HG03196 (cell line): ENCODE measurements around the gene CBLN1.

Experiments used
- ATAC-seq: cut with Tn5 transposase; IDR thresholded peaks from one replicate; pipeline ENCODE4 v1.9.1; 2021; ENCODE audit not compliant: unreplicated experiment

The CBLN1 gene

DNA sequence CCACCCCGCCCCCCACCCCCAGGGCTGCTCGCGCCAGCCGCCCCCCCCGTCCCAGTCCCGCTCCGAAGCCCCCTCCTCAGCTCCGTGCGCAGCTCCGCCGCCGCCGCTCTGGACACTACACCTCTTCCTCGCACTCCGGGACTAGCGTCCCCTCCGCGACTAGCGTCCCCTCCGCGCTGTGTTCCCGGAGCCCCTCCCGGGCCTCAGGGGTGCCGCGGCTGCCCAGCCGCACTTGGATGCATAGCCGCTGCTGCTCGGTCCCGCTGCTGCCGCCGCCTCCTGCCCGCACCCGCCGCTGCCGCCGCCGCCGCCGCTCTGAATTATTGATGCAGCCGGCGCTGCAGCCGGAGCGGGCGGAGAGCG lies at the start of gene CBLN1:
CBLN1 (minus strand) TSS at position 359 of the 363 bp plus-strand sequence. CDS start 373 bp downstream, outside the sequence.
- ATAC-seq, result no peak

GRCh38 chr16:49330562-49331201 lies 49.0 kb upstream of the CBLN1 start:
- no peak for ATAC-seq

DNA sequence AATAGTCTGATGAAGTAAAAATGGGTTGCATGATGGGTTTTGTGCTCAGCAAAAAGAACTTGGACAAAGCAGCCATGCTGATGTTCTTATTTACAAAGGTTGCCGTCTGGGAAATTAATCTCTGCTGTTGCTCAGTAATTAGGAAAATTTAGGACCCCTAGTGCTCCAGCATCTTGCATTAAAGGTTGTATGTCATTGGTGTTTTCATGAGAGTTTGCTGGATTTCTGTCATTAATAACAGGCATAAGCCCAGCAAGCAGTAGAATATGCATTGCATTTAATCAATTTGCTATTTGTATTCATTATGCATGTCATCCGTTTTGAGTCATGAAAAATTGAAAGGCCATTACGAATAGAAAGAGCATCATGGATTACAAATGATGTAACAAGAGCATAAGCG lies 46.7 kb upstream of the CBLN1 start:
- ATAC-seq, result no peak

DNA sequence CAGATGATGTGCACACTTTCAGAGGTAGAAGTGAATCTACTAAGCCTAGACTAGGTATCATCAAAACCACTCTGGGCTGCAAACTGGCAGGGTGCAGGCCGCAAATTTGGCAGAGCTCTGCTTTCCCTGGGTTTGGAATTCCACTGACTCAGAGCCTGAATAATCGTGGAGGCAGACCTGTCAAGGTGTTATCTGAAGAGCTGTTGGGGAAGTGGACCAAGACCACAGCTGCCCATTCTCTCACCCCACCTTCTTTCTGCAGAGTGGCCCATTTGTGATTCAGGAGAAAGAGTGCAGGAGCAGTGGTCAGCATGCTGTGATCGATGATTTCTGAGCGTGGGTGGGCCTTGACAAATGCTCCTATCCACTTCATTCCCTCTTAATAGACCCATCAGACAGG lies 45.8 kb upstream of the CBLN1 start:
- ATAC-seq, result no peak

DNA sequence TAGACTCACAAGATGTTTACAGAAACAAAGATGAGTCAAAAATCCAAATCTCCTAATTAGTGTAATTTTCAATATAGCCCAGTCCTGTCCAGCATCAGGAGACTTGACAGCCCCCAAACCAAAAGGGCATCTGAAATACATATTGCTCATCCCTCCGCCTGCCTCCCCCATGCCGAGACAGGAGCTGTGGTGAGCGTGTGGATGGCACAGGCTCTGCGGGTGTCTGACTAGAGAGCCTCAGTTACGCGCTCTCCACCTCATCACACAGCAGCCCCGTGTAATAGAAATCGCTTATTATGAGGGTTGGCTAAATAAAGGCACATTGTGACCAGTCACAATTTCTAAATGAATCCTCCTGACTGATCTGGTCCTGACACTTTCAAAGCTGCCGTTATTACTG lies 43.1 kb upstream of the CBLN1 start:
- no peak for ATAC-seq

DNA sequence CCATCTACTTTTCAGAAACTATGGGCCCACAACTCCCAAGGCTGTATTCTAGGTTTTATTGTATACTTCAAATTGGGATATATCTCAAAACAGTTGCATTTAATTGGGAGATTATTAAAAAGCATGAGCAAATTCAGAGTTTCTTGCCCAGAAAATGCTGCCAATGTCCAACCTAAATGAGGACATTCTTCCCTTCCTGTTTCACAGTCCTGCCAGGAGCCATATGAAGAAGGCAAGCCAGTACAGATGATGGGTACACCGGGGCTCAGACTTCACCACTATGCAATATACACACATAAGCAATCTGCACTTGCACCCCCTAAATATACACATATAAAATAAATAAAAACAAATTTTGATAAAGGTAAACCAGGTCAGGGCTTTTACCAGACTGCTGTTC lies 34.0 kb upstream of the CBLN1 start:
- ATAC-seq, result no peak

- no peak for ATAC-seq
Measured at GRCh38 chr16:49312389-49312985, 30.8 kb upstream of the CBLN1 start.

- ATAC-seq, result no peak
Measured at GRCh38 chr16:49311823-49312222, 30.2 kb upstream of the CBLN1 start.

DNA sequence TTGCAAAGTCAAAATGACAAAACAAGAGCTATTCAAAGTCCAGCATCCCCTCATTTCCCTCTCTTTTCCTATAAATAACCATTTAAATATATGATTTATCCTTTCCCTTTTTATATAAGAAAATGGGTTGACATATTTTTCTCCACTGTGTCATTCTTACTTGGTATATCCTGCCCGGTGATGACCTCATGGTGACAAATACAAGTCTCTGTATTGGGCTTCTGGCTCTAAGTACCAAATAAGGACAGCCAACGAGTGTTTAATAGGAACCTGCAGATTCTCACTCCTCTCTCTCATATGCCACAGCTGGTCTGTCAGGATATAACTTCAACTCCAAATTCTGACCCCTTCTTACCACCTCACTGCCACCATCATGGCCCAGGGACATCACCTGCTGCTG lies 25.5 kb upstream of the CBLN1 start:
- no peak for ATAC-seq

DNA sequence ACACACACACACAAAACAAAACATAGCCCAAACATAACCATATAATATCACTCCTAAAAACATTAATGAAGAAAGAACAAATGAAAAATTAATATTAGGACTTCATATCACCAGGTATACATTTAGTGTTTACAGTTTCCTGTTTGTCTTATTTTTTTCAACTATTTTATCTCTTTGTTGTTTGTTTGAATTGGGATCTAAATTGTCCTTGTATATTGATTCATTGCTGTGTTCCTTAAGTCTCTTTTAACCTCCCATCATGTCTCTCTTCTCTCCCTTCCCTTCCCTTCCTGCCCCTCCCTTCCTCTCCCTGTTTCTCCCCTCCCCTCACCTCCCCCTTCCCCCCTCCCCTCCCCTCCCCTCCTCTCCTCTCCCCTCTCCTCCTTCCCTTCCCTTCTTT lies 23.8 kb upstream of the CBLN1 start:
- no peak for ATAC-seq

DNA sequence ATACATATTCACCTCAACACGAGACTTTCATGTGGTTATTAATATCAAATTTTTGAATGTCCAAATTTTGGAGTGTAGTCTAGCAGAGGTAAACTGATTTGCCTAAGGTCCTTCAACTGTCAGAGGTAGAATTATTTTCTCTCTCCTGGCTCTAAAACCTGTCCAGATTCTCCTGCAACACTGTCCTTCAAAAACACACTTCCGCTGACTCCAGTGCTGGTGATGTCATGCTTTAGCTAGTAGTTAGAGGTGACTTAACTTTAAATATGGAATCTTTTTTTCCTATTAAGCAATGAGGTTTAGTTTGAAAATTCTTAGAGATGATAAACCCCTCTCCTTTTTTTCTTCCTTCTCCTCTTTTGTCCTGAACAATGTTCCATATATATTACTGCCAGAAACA lies 10.8 kb upstream of the CBLN1 start:
- no peak for ATAC-seq

DNA sequence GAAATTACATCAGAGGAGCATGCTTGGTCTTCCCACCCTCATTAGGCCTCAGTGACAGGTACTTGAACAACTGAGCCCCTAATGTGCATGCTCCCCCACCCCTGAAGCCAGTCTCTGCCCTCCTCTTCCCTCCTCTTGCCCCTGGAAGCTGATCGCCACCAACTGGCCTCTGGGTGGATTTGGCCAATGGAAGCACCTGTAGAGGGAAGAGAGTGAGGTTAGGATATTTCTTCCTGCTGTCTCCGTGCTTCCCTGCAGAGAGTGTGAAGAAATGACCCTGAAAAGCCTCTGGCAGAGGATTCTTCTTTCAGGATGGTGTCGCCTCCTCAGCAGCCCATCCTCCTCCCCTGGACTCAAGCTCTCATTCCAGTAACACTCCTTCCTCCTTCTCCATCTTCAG lies 5.9 kb upstream of the CBLN1 start:
- no peak for ATAC-seq

DNA sequence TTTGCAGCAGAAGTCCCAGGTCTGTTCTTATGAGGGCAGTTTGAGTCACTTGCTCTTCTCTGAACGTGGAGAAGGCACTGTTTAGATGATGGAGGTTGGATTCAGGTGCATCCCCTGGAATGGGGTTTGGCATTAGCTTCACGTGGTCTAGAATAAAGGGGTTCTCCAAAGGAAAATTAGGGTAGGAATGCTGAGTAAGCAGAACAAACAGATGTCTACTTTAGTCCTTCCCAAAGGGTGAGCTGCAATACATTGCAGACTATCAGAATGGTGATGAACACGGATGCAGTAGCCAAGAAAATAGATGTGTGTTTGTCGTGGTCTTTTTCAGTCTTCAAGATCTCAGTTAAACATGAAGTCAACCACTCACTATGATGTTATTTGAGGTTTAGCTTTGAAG lies 3.3 kb upstream of the CBLN1 start:
- no peak for ATAC-seq

DNA sequence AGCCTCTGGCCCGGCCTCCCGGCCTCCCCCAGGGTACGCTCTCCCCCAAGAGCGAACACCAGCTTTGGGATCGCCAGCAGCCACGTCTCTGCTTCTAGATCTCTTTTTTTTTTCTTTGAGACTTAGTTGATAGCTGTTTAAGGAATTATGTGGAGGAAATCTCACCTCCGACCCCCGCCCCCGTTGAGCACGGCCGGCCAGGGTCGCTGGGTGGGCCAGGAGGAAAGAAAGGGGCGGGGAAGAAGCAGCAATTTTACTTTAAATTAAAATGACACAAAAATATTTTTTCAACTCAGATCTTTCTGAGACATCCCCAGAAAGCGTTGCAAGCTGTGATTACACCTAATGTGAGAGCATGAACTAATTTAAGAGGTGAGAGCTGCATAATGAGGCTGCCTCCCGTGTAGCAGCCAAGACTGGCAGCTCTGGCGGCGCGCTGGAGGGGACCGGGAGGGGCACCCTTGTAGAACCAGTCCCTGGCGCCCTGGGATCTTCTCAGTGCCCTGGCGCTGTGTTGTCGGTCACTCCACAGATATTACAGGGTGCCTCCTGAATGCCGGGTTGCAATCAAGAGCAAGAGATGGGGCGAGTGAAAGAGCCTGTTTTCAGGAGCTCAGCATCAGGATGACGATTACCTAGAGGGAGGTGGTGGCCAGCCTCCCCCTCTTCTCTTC lies 1.9 kb upstream of the CBLN1 start:
- ATAC-seq, result no peak

- no peak for ATAC-seq
Measured at GRCh38 chr16:49282690-49283375, 1.2 kb upstream of the CBLN1 start.

- ATAC-seq, result peak; percentile 87
Measured at GRCh38 chr16:49281843-49282642, 405 bp upstream of the CBLN1 start.

DNA sequence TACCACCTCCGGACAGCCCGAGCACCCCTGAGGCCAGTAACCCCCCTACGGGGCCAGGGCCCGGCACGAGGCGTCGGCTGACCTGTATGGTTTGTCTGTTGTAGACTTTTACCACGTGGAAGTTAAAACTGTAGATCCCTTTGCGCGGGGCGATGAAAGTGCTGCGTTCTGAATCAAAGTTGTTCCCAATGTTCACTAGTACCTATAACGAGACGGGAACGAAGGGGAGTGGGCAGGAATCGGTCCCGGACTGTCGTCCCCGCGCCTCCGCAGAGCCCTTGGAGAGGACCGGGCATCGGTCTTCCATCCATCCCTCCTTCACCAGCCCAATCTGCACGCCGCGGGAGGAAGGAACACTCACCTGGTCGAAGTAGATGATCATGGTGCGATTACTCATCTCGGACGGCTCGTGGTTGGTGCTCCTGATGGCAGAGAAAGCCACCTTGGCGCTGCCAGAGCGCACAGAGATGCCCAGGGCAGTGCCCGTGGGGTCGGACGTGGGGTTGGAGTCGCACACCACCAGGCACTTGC lies 732 bp downstream of the CBLN1 start:
- ATAC-seq, result no peak

GRCh38 chr16:49280105-49280741 lies 1.4 kb downstream of the CBLN1 start:
- no peak for ATAC-seq

DNA sequence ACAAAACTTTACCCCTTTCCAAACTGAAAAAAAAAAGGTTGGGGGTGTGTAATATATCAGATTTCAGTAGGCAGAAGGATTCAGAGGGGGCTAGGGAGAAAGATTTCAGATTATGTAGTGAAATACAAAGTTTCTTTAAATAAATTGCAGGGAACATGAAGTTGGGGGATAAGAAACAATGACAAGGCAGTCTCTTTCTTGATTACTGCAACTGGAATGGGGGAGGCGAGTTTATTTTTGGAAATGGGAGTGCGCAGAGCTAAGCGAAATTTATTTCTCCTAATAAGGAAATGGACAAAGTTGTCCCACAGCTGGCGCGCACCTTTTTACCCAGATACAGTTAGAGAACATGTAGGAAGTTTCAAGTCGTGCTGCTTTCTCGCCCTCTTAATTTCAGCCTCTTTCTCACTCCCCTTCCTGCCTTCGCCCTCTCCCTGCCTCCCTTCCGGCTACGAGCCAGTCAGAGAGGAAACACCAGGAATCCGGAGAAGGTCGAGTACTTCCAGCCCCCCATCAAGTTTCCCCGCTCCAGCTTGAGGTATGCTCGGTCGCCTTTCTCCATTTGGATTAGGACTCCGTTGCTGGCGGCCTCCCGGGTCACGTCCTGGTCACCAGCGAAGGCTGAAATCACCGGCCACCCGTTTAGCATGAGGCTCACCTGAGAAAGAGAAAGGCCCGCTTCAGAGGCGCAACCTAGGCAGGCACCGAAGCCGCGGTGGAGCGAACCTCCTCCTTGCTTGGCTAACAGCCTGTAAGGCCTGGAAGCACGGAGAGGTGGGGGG lies 2.5 kb downstream of the CBLN1 start:
- ATAC-seq, result no peak

DNA sequence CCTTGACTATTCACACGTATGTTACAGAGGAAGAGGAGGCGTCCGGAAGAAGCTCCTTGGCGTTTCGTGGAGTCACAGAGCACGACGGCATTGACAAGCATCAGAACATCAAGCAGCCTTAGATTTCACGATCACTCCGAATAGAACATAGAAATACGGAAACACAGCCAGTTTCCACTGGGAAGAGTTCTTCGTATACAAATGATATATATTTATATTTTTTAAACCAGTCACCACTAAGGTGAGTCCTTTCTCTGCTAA lies 3.1 kb downstream of the CBLN1 start:
- ATAC-seq, result no peak
